BJ (cell line): ENCODE measurements around the gene PMEPA1. TPM values are rescaled to one million over a fixed set of nuclear protein-coding genes. Genes with fewer than 3 reads are reported as not detected.

Experiments used
- CTCF ChIA-PET: fragments of 350-600 bp; formaldehyde crosslinking; extraction: SDS; loops from one replicate; lab custom pipeline; 2021; ENCODE audit warnings: antibody characterized with exemption, inconsistent platforms; lab: Yijun Ruan, JAX
- POLR2A ChIA-PET: fragments of 300-600 bp; sonication (Branson Sonifier 250); formaldehyde crosslinking; extraction: SDS; loops from one replicate; lab custom pipeline; 2021; ENCODE audit warnings: antibody characterized with exemption; lab: Charles Lee
- DNase-seq: peaks from one replicate; pipeline ENCODE4 v3.0.0-alpha.2; 2011; ENCODE audit warnings: low read depth
- H3K27me3 ChIP-seq: 2 replicates; pipeline ENCODE4 v1.6.0; 2011; ENCODE audit warnings: low read length; ENCODE audit not compliant: control insufficient read depth, insufficient read depth
- H3K36me3 ChIP-seq: 2 replicates; pipeline ENCODE4 v1.5.1; 2011; ENCODE audit warnings: low read length; ENCODE audit not compliant: control insufficient read depth, insufficient read depth
- H3K4me3 ChIP-seq: 2 replicates; pipeline ENCODE4 v1.5.1; 2011; ENCODE audit warnings: low read depth, mild to moderate bottlenecking, control low read depth, low read length
- CTCF ChIP-seq: IDR thresholded peaks from 2 replicates; pipeline ENCODE4 v1.5.1; 2011; ENCODE audit warnings: low read depth, mild to moderate bottlenecking, control low read depth, inconsistent platforms, low read length, moderate library complexity; ENCODE audit not compliant: insufficient read depth
- polyA plus RNA-seq: library from polyadenylated mRNA; depleted of rRNA; stranded (reverse); fragments of >200 nt; gene quantifications from 2 replicates; pipeline ENCODE4 v1.2.3, GENCODE V29; 2011

The PMEPA1 gene
- polyA plus RNA-seq, 1 experiment: 5.0 TPM

- no peak for TF ChIP-seq CTCF
- no peaks in the 10 kb centered on the region for H3K36me3 ChIP-seq
- DNase-seq: no peak
- ChIA-PET POLR2A (no interaction called here), CTCF (interaction anchor here (1.8 kb wide), 1 partner anchor 421 kb away, joined by 4 read pairs; no protein-coding TSS in a partner anchor)
- H3K4me3 ChIP-seq: no peak overlapping the region
- no peaks in the 10 kb centered on the region for H3K27me3 ChIP-seq
These were observed 44.2 kb downstream of the PMEPA1 start for GRCh38 chr20:57665589-57665971.

- POLR2A ChIA-PET: no interaction called here
- CTCF ChIA-PET: interaction anchor here (1.7 to 1.8 kb wide), 2 partner anchors 422 to 515 kb away, joined by 4 to 6 read pairs; no protein-coding TSS in a partner anchor
- DNase-seq: no peak
- no peak overlapping the region for H3K4me3 ChIP-seq
- no peaks in the 10 kb centered on the region for H3K27me3 ChIP-seq
- no peaks in the 10 kb centered on the region for H3K36me3 ChIP-seq
- no peak for TF ChIP-seq CTCF
These were observed 44.8 kb downstream of the PMEPA1 start for GRCh38 chr20:57664924-57665588.

GRCh38 chr20:57664476-57664875 is 45.3 kb downstream of the PMEPA1 start:
- Histone ChIP-seq H3K4me3 (no peak overlapping the region), H3K36me3 (no peaks in the 10 kb centered on the region), H3K27me3 (no peaks in the 10 kb centered on the region)
- POLR2A ChIA-PET: no interaction called here
- CTCF ChIA-PET: interaction anchor here (1.3 to 1.8 kb wide), 3 partner anchors 10 to 516 kb away, joined by 4 to 6 read pairs (median 4); no protein-coding TSS in a partner anchor
- no peak for TF ChIP-seq CTCF
- no peak for DNase-seq

DNA sequence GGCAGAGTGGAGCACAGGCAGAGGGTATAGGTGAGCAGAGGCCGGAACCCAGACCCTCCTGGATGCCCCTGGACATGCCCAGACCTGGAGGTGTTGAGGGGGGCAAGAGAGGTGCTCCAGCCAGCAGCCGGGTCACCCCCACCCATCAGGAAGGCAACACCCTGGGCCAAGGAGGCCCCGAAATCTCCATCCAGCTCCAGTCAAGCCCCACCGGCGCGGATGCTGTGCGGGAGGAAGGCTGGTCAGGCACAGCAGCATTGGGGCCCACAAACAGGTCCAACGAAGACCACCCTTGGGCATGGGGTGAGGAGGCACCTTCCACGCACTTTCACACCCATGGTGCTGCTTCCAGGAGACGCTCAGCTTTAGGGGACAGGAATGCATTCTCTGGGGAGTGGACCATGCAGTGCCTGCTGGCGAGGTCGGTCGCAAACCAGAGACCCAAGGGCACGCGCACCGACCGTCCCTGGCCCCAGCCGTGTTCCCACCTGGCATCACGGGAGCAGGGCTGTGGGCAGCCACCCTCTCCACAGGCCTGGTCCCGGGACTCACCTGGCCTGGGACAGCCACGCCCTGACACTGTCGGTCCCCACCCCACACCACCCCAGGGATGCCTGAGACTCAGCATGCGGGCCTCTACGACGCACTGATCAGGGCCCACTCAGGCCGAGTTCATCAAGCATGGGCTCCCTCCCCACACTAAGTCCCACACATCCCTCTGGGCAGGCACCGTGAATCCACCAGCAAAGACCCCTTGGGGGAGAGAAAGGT is 45.9 kb downstream of the PMEPA1 start:
- no peak for TF ChIP-seq CTCF
- no peak for DNase-seq
- ChIA-PET CTCF (interaction anchor here (1.3 to 1.8 kb wide), 3 partner anchors 10 to 516 kb away, joined by 4 to 6 read pairs (median 4); no protein-coding TSS in a partner anchor), POLR2A (no interaction called here)
- Histone ChIP-seq H3K36me3 (peaks cover 1% of the 10 kb centered on the region; the same call in 1 of the 2 replicates), H3K4me3 (no peak overlapping the region), H3K27me3 (no peaks in the 10 kb centered on the region)

DNA sequence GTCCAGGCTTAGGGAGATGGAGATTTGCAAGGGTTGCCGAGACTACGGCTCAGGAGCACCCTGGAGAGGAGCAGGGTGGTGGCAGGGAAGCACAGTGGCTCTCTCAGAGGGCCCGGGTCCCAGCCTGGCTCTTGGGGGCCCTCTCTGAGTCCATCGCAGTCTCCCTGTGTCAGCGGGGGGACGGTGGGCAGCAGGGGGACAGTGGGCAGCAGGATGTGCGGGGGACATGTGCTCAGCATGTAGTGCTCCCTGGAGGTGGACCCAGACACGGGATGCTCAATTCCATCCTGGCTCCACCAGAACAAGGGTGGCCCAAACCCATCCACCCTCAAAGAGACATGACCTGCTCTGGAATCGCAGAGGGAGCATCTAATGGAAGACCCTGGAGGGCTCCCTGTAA is 46.6 kb downstream of the PMEPA1 start:
- H3K27me3 ChIP-seq: no peaks in the 10 kb centered on the region
- DNase-seq: no peak
- peaks cover 1% of the 10 kb centered on the region; the same call in 1 of the 2 replicates for H3K36me3 ChIP-seq
- POLR2A ChIA-PET: no interaction called here
- no peak overlapping the region for H3K4me3 ChIP-seq
- TF ChIP-seq CTCF: no peak
- CTCF ChIA-PET: interaction anchor here (1.3 to 1.7 kb wide), 3 partner anchors 9 to 517 kb away, joined by 4 to 6 read pairs (median 5); no protein-coding TSS in a partner anchor
